ENCODE measurements around the gene SLC24A1.

Gene SLC24A1

GRCh38 chr15:65653801-65654521 lies 32.2 kb downstream of the SLC24A1 start:
- Mint-ChIP-seq H3K27ac (peak overlapping the region; percentile 52), H3K27me3 (no peaks in the 10 kb centered on the region), H3K36me3 (peaks cover 3% of the 10 kb centered on the region), H3K4me1 (ENCODE audit: low read depth) (no peaks in the 10 kb centered on the region), H3K4me3 (no peak overlapping the region), H3K9me3 (ENCODE audit: low read depth) (no peaks in the 10 kb centered on the region)

DNA sequence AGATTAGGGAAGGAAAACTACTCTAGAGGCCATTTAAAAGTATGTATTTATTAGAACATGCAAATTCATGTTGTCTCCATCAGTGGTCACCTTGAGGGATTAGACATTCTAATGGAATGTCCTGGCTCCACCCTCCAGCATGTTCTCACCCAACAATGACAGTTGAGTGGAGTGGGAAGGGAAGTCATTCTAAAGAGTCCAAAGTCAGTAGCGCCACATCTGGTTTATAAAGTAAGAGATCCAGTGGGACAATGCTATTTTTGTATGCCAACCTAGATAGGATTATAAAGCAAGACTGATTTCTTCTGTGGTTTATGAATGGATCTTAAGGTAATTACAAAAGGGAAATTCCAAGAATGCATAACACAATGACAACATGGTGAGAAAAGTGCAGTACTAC lies 33.3 kb downstream of the SLC24A1 start:
- Mint-ChIP-seq H3K9me3 (ENCODE audit: low read depth) (no peaks in the 10 kb centered on the region), H3K36me3 (peaks cover 3% of the 10 kb centered on the region), H3K4me3 (no peak overlapping the region), H3K27ac (peak overlapping the region; percentile 41), H3K27me3 (no peaks in the 10 kb centered on the region), H3K4me1 (ENCODE audit: low read depth) (no peaks in the 10 kb centered on the region)

- Mint-ChIP-seq H3K36me3 (peaks cover 3% of the 10 kb centered on the region), H3K4me3 (no peak overlapping the region), H3K9me3 (ENCODE audit: low read depth) (no peaks in the 10 kb centered on the region), H3K27me3 (no peaks in the 10 kb centered on the region), H3K27ac (peak overlapping the region; percentile 41), H3K4me1 (ENCODE audit: low read depth) (no peaks in the 10 kb centered on the region)
These were observed 33.7 kb downstream of the SLC24A1 start for GRCh38 chr15:65655457-65655856.

GRCh38 chr15:65659502-65660052 lies 37.8 kb downstream of the SLC24A1 start:
- Mint-ChIP-seq H3K36me3 (peaks cover 3% of the 10 kb centered on the region), H3K27ac (no peak overlapping the region), H3K4me3 (no peak overlapping the region), H3K27me3 (no peaks in the 10 kb centered on the region), H3K9me3 (ENCODE audit: low read depth) (no peaks in the 10 kb centered on the region), H3K4me1 (ENCODE audit: low read depth) (no peaks in the 10 kb centered on the region)

GRCh38 chr15:65660927-65661326 lies 39.2 kb downstream of the SLC24A1 start:
- Mint-ChIP-seq H3K36me3 (peaks cover 3% of the 10 kb centered on the region), H3K4me3 (no peak overlapping the region), H3K27me3 (no peaks in the 10 kb centered on the region), H3K9me3 (ENCODE audit: low read depth) (no peaks in the 10 kb centered on the region), H3K4me1 (ENCODE audit: low read depth) (no peaks in the 10 kb centered on the region), H3K27ac (no peak overlapping the region)

- no peaks in the 10 kb centered on the region for H3K9me3 Mint-ChIP-seq (ENCODE audit: low read depth)
- H3K27ac Mint-ChIP-seq = no peak overlapping the region
- H3K36me3 Mint-ChIP-seq = no peaks in the 10 kb centered on the region
- H3K4me3 Mint-ChIP-seq = no peak overlapping the region
- H3K4me1 Mint-ChIP-seq (ENCODE audit: low read depth) = no peaks in the 10 kb centered on the region
- H3K27me3 Mint-ChIP-seq = no peaks in the 10 kb centered on the region
These were observed 41.8 kb downstream of the SLC24A1 start for GRCh38 chr15:65663521-65663920.

GRCh38 chr15:65666257-65666656 lies 44.5 kb downstream of the SLC24A1 start:
- Mint-ChIP-seq H3K36me3 (no peaks in the 10 kb centered on the region), H3K27me3 (no peaks in the 10 kb centered on the region), H3K9me3 (ENCODE audit: low read depth) (no peaks in the 10 kb centered on the region), H3K4me1 (ENCODE audit: low read depth) (no peaks in the 10 kb centered on the region), H3K27ac (no peak overlapping the region), H3K4me3 (no peak overlapping the region)

- Mint-ChIP-seq H3K9me3 (ENCODE audit: low read depth) (no peaks in the 10 kb centered on the region), H3K4me1 (ENCODE audit: low read depth) (peaks cover 1% of the 10 kb centered on the region), H3K27me3 (no peaks in the 10 kb centered on the region), H3K27ac (no peak overlapping the region), H3K36me3 (peaks cover 3% of the 10 kb centered on the region), H3K4me3 (no peak overlapping the region)
These were observed 53.8 kb downstream of the SLC24A1 start for GRCh38 chr15:65675551-65675950.

GRCh38 chr15:65676123-65676522 lies 54.4 kb downstream of the SLC24A1 start:
- Mint-ChIP-seq H3K4me1 (ENCODE audit: low read depth) (peaks cover 1% of the 10 kb centered on the region), H3K36me3 (peaks cover 3% of the 10 kb centered on the region), H3K27me3 (no peaks in the 10 kb centered on the region), H3K9me3 (ENCODE audit: low read depth) (no peaks in the 10 kb centered on the region), H3K4me3 (no peak overlapping the region), H3K27ac (no peak overlapping the region)

DNA sequence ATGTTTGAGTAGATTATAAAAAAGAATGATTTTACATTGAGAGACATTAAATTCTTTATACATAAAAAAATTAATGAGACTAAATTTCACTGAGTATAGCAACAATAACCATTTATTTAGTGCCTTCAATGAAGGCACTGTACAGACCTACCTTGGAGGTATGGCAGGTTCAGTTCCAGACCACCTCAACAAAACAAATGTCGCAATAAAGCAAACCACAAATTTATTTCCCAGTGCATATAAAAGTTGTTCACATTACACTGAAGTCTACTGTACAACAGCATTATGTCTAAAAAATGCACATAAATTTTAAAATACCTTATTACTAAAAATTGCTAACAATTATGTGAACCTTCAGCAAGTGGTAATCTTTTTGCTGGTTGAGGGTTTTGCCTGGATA lies 58.8 kb downstream of the SLC24A1 start:
- Mint-ChIP-seq H3K27ac (no peak overlapping the region), H3K4me3 (no peak overlapping the region), H3K27me3 (no peaks in the 10 kb centered on the region)

GRCh38 chr15:65682404-65682911 lies 60.7 kb downstream of the SLC24A1 start:
- Mint-ChIP-seq H3K9me3 (ENCODE audit: low read depth) (no peaks in the 10 kb centered on the region), H3K4me1 (ENCODE audit: low read depth) (peaks cover 10% of the 10 kb centered on the region), H3K27ac (no peak overlapping the region), H3K4me3 (no peak overlapping the region), H3K36me3 (peaks cover 3% of the 10 kb centered on the region), H3K27me3 (no peaks in the 10 kb centered on the region)

More for the DNA sequence above, 58.8 kb downstream of the SLC24A1 start:
- H3K4me1 Mint-ChIP-seq (ENCODE audit: low read depth) = peaks cover 10% of the 10 kb centered on the region
- H3K36me3 Mint-ChIP-seq = peaks cover 2% of the 10 kb centered on the region
- no peaks in the 10 kb centered on the region for H3K9me3 Mint-ChIP-seq (ENCODE audit: low read depth)

GRCh38 chr15:65688462-65688861 lies 66.7 kb downstream of the SLC24A1 start:
- no peaks in the 10 kb centered on the region for H3K27me3 Mint-ChIP-seq
- H3K36me3 Mint-ChIP-seq = peaks cover 33% of the 10 kb centered on the region

GRCh38 chr15:65690173-65690572 lies 68.4 kb downstream of the SLC24A1 start:
- Mint-ChIP-seq H3K9me3 (ENCODE audit: low read depth) (no peaks in the 10 kb centered on the region), H3K36me3 (peaks cover 36% of the 10 kb centered on the region), H3K4me1 (ENCODE audit: low read depth) (peaks cover 5% of the 10 kb centered on the region), H3K27me3 (no peaks in the 10 kb centered on the region), H3K27ac (no peak overlapping the region), H3K4me3 (no peak overlapping the region)

More at GRCh38 chr15:65688462-65688861, 66.7 kb downstream of the SLC24A1 start:
- Mint-ChIP-seq H3K9me3 (ENCODE audit: low read depth) (no peaks in the 10 kb centered on the region), H3K27ac (no peak overlapping the region), H3K4me3 (no peak overlapping the region), H3K4me1 (ENCODE audit: low read depth) (peaks cover 7% of the 10 kb centered on the region)

GRCh38 chr15:65690778-65691177 lies 69.0 kb downstream of the SLC24A1 start:
- Mint-ChIP-seq H3K36me3 (peaks cover 36% of the 10 kb centered on the region), H3K9me3 (ENCODE audit: low read depth) (no peaks in the 10 kb centered on the region), H3K4me3 (no peak overlapping the region), H3K4me1 (ENCODE audit: low read depth) (peaks cover 5% of the 10 kb centered on the region), H3K27ac (no peak overlapping the region), H3K27me3 (no peaks in the 10 kb centered on the region)

- Mint-ChIP-seq H3K36me3 (peaks cover 25% of the 10 kb centered on the region), H3K27ac (no peak overlapping the region), H3K4me3 (no peak overlapping the region), H3K4me1 (ENCODE audit: low read depth) (no peaks in the 10 kb centered on the region), H3K9me3 (ENCODE audit: low read depth) (no peaks in the 10 kb centered on the region), H3K27me3 (no peaks in the 10 kb centered on the region)
These were observed 73.3 kb downstream of the SLC24A1 start for GRCh38 chr15:65695081-65695480.
